GM12873 (cell line): ENCODE measurements around the gene SEMG2.

ENCODE experiments used
- TF ChIP-seq, protein P1 (sequence below): IDR thresholded peaks from 2 replicates; pipeline ENCODE4 v1.5.1; 2012; ENCODE audit warnings: low read depth, mild to moderate bottlenecking, moderate library complexity, low read length, control low read depth; ENCODE audit not compliant: insufficient read depth; ENCODE audit errors: missing control alignments

Gene SEMG2

GRCh38 chr20:45229264-45230056, 8.3 kb downstream of the SEMG2 start:
- TF ChIP-seq, protein P1, sequence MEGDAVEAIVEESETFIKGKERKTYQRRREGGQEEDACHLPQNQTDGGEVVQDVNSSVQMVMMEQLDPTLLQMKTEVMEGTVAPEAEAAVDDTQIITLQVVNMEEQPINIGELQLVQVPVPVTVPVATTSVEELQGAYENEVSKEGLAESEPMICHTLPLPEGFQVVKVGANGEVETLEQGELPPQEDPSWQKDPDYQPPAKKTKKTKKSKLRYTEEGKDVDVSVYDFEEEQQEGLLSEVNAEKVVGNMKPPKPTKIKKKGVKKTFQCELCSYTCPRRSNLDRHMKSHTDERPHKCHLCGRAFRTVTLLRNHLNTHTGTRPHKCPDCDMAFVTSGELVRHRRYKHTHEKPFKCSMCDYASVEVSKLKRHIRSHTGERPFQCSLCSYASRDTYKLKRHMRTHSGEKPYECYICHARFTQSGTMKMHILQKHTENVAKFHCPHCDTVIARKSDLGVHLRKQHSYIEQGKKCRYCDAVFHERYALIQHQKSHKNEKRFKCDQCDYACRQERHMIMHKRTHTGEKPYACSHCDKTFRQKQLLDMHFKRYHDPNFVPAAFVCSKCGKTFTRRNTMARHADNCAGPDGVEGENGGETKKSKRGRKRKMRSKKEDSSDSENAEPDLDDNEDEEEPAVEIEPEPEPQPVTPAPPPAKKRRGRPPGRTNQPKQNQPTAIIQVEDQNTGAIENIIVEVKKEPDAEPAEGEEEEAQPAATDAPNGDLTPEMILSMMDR: peak; percentile 72

GRCh38 chr20:45230631-45231030, 9.5 kb downstream of the SEMG2 start:
- TF ChIP-seq, protein P1: no peak

GRCh38 chr20:45235995-45236394, 14.8 kb downstream of the SEMG2 start:
- TF ChIP-seq, protein P1: peak; percentile 77

DNA sequence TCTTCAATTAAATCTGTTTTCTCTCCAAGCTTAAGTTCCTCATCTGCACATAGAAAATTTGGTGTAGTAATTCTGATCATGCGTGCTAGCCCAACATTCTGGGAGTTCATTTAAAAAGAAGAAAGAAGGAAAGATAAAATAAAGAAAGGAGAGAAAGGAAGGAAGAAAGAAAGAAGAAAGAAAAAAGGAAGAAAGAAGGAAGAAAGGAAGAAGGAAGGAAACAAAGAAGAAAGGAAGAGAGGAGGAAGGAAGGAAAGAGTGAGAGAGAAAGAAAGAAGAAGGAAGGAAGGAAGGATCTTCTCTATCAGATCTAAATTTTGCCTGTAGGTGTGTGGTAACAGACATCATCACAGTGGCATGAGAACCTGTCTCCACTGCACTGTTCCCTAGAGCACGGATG, 17.0 kb downstream of the SEMG2 start:
- TF ChIP-seq, protein P1: no peak

GRCh38 chr20:45246109-45246508, 24.9 kb downstream of the SEMG2 start:
- TF ChIP-seq, protein P1: no peak

DNA sequence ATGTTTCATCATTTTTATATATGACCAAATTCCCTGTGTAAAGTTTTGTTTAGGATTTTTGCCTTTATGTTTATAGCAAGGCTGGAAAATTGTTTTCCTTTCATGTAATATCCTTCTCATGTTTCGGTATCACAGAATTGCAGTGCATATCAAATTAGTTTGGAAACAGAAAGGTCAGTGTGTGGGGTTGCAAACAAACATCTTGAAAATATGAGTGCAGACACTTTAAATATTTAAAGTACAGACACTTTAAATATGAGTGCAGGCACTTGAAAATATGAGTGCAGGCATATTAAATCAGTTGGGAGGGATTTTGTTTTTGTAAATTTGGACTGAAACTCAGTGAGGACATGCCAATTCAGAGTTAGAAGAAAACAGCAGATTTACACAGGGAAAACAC, 26.7 kb downstream of the SEMG2 start:
- TF ChIP-seq, protein P1: no peak

- TF ChIP-seq, protein P1: no peak
Measured at GRCh38 chr20:45248609-45249008, 27.4 kb downstream of the SEMG2 start.
